Mesenchymal stem cell (in vitro differentiated cells and primary cell): Measurements from ENCODE around the gene EBP.
A peak's percentile ranks its signal among the peaks of the same experiment; 100 is the strongest.

Experiments used
- DNase-seq: peaks from one replicate; pipeline ENCODE4 v3.0.0-alpha.2; 2013
- H2AFZ ChIP-seq: one replicate; pipeline ENCODE4 v1.6.1; 2013; ENCODE audit warnings: low read depth, mild to moderate bottlenecking, control low read depth, inconsistent platforms, low read length, moderate library complexity
- H2AK5ac ChIP-seq: 2 replicates; pipeline ENCODE4 v1.6.1; 2013; ENCODE audit warnings: low read length, moderate library complexity, mild to moderate bottlenecking, inconsistent platforms; ENCODE audit not compliant: severe bottlenecking
- H2BK120ac ChIP-seq: one replicate; pipeline ENCODE4 v1.6.1; 2013; ENCODE audit warnings: low read depth, mild to moderate bottlenecking, inconsistent platforms, low read length, moderate library complexity
- H2BK12ac ChIP-seq, 2 experiments: one replicate each; pipeline ENCODE4 v1.6.1; 2013; ENCODE audit warnings: inconsistent platforms in 2 of 2, low read length in 2 of 2, mild to moderate bottlenecking in 2 of 2, moderate library complexity in 2 of 2, control low read depth in 1 of 2
- H2BK15ac ChIP-seq: one replicate; pipeline ENCODE4 v1.6.1; 2013; ENCODE audit warnings: mild to moderate bottlenecking, low read depth, inconsistent platforms; ENCODE audit not compliant: poor library complexity, severe bottlenecking
- H2BK5ac ChIP-seq: 2 replicates; pipeline ENCODE4 v1.6.1; 2013; ENCODE audit warnings: low read depth, mild to moderate bottlenecking, low read length, control low read depth, inconsistent platforms; ENCODE audit not compliant: poor library complexity, severe bottlenecking
- H3K14ac ChIP-seq, 2 experiments: one replicate each; pipeline ENCODE4 v1.6.1; 2013; ENCODE audit warnings: inconsistent platforms in 2 of 2, low read length in 2 of 2, control low read depth in 1 of 2, mild to moderate bottlenecking in 1 of 2, moderate library complexity in 1 of 2
- H3K18ac ChIP-seq, 2 experiments: one replicate each; pipeline ENCODE4 v1.6.1; 2013; ENCODE audit warnings: inconsistent platforms in 2 of 2, low read length in 2 of 2, control low read depth in 1 of 2, low read depth in 1 of 2, mild to moderate bottlenecking in 1 of 2
- H3K23ac ChIP-seq, 2 experiments: one replicate each; pipeline ENCODE4 v1.6.1; 2013; ENCODE audit warnings: inconsistent platforms in 2 of 2, low read length in 2 of 2, mild to moderate bottlenecking in 2 of 2, moderate library complexity in 2 of 2, control low read depth in 1 of 2
- H3K27ac ChIP-seq: 2 replicates; pipeline ENCODE4 v1.5.1; 2013; ENCODE audit warnings: mild to moderate bottlenecking, moderate library complexity, low read length, control low read depth, inconsistent platforms; ENCODE audit not compliant: poor library complexity, severe bottlenecking
- H3K27me3 ChIP-seq, 2 experiments: 2 replicates each; pipeline versions ENCODE4 v1.6.1 to v1.7.0; 2013; ENCODE audit warnings: low read length in 2 of 2, mild to moderate bottlenecking in 2 of 2, moderate library complexity in 2 of 2, control low read depth in 1 of 2, inconsistent platforms in 1 of 2; ENCODE audit not compliant: control insufficient read depth in 1 of 2, insufficient read depth in 1 of 2
- H3K36me3 ChIP-seq, 2 experiments: 2 replicates each; pipeline versions ENCODE4 v1.6.1 to v1.7.0; 2013; ENCODE audit warnings: low read length in 2 of 2, control low read depth in 1 of 2, inconsistent platforms in 1 of 2, low read depth in 1 of 2, mild to moderate bottlenecking in 1 of 2; ENCODE audit not compliant: insufficient read depth in 2 of 2, control insufficient read depth in 1 of 2
- H3K4ac ChIP-seq, 2 experiments: one replicate each; pipeline ENCODE4 v1.6.1; 2013; ENCODE audit warnings: inconsistent platforms in 2 of 2, low read length in 2 of 2, mild to moderate bottlenecking in 2 of 2, moderate library complexity in 2 of 2, control low read depth in 1 of 2, low read depth in 1 of 2
- H3K4me1 ChIP-seq: 2 replicates; pipeline ENCODE4 v1.6.1; 2013; ENCODE audit warnings: low read depth, low read length, control low read depth; ENCODE audit not compliant: control insufficient read depth, insufficient read depth
- H3K4me2 ChIP-seq: 2 replicates; pipeline ENCODE4 v1.6.1; 2013; ENCODE audit warnings: low read length, mild to moderate bottlenecking, inconsistent platforms; ENCODE audit not compliant: poor library complexity, severe bottlenecking
- H3K4me3 ChIP-seq, 2 experiments: 2 replicates each; pipeline versions ENCODE4 v1.5.1 to v1.7.0; 2013; ENCODE audit warnings: low read length in 2 of 2, mild to moderate bottlenecking in 2 of 2, control low read depth in 1 of 2, low read depth in 1 of 2; ENCODE audit not compliant: insufficient read depth in 1 of 2
- H3K79me1 ChIP-seq: replicated peaks from 2 replicates; pipeline ENCODE4 v1.6.1; 2013; ENCODE audit warnings: mild to moderate bottlenecking, control low read depth, low read length, inconsistent platforms; ENCODE audit not compliant: poor library complexity, severe bottlenecking
- H3K9ac ChIP-seq: 2 replicates; pipeline ENCODE4 v1.7.0; 2013; ENCODE audit warnings: mild to moderate bottlenecking, low read length, moderate library complexity
- H3K9me3 ChIP-seq: 2 replicates; pipeline ENCODE4 v1.7.0; 2013; ENCODE audit warnings: mild to moderate bottlenecking, low read length; ENCODE audit not compliant: control insufficient read depth
- H4K8ac ChIP-seq: one replicate; pipeline ENCODE4 v1.6.1; 2013; ENCODE audit warnings: inconsistent platforms, mild to moderate bottlenecking, low read length, moderate library complexity
- H4K91ac ChIP-seq: one replicate; pipeline ENCODE4 v1.6.1; 2013; ENCODE audit warnings: mild to moderate bottlenecking, low read length, inconsistent platforms
- WGBS: methylation state at CpG from one replicate; pipeline ENCODE4 v1.1.7; 2013; ENCODE audit warnings: mixed read lengths; 5-methylcytosine and 5-hydroxymethylcytosine counted together

Gene EBP

GRCh38 chrX:48512371-48512935, 9.2 kb upstream of the EBP start:
- H3K4me1 ChIP-seq, result peaks cover 10% of the 10 kb centered on the region
- no peak overlapping the region for H2AFZ ChIP-seq
- H2BK12ac ChIP-seq, result no peak overlapping the region
- H3K79me1 ChIP-seq, result peaks cover 4% of the 10 kb centered on the region
- no peak overlapping the region for H3K14ac ChIP-seq
- no peak overlapping the region for H3K18ac ChIP-seq
- DNase-seq, result no peak
- H2BK120ac ChIP-seq, result no peak overlapping the region
- H2BK5ac ChIP-seq, result no peak overlapping the region
- no peak overlapping the region for H3K23ac ChIP-seq
- H4K8ac ChIP-seq, result no peak overlapping the region
- H2BK15ac ChIP-seq, result no peak overlapping the region
- no peaks in the 10 kb centered on the region for H3K27me3 ChIP-seq
- no peak overlapping the region for H3K27ac ChIP-seq
- peaks cover 22 to 40% of the 10 kb centered on the region in 2 experiments for H3K36me3 ChIP-seq
- WGBS, result 94% methylated on average over 7 of the region's 20 CpGs
- no peaks in the 10 kb centered on the region for H3K9me3 ChIP-seq
- peak overlapping the region; percentile 50 for H4K91ac ChIP-seq
- H3K4me2 ChIP-seq, result no peak overlapping the region
- no peak overlapping the region for H2AK5ac ChIP-seq
- no peak overlapping the region for H3K4me3 ChIP-seq
- no peak overlapping the region for H3K4ac ChIP-seq
- no peak overlapping the region for H3K9ac ChIP-seq

GRCh38 chrX:48513670-48514069, 7.9 kb upstream of the EBP start:
- H3K4me3 ChIP-seq, result no peak overlapping the region
- H2BK5ac ChIP-seq, result no peak overlapping the region
- H3K4me1 ChIP-seq, result peaks cover 10% of the 10 kb centered on the region
- no peak overlapping the region for H2BK120ac ChIP-seq
- H3K4me2 ChIP-seq, result no peak overlapping the region
- H4K91ac ChIP-seq, result no peak overlapping the region
- no peak overlapping the region for H2AK5ac ChIP-seq
- no peak overlapping the region for H3K9ac ChIP-seq
- peaks cover 22 to 40% of the 10 kb centered on the region in 2 experiments for H3K36me3 ChIP-seq
- H3K9me3 ChIP-seq, result no peaks in the 10 kb centered on the region
- no peak overlapping the region for H3K14ac ChIP-seq
- H2AFZ ChIP-seq, result no peak overlapping the region
- 77% methylated on average over 4 of the region's 4 CpGs for WGBS
- H2BK15ac ChIP-seq, result no peak overlapping the region
- DNase-seq, result no peak
- H3K4ac ChIP-seq, result no peak overlapping the region
- H3K18ac ChIP-seq, result no peak overlapping the region
- no peaks in the 10 kb centered on the region for H3K27me3 ChIP-seq
- no peak overlapping the region for H3K23ac ChIP-seq
- peaks cover 4% of the 10 kb centered on the region for H3K79me1 ChIP-seq
- H4K8ac ChIP-seq, result no peak overlapping the region
- H2BK12ac ChIP-seq, result no peak overlapping the region
- no peak overlapping the region for H3K27ac ChIP-seq

GRCh38 chrX:48514126-48514806, 7.3 kb upstream of the EBP start:
- Histone ChIP-seq H3K4me3 (no peak overlapping the region), H3K79me1 (peaks cover 4% of the 10 kb centered on the region), H3K14ac (no peak overlapping the region), H2BK15ac (no peak overlapping the region), H3K18ac (no peak overlapping the region), H2AK5ac (no peak overlapping the region), H2BK12ac (no peak overlapping the region), H3K4ac (no peak overlapping the region), H3K36me3 (peaks cover 22 to 40% of the 10 kb centered on the region in 2 experiments), H2BK120ac (no peak overlapping the region), H3K9me3 (no peaks in the 10 kb centered on the region), H3K27ac (no peak overlapping the region), H2AFZ (no peak overlapping the region), H4K91ac (no peak overlapping the region), H3K23ac (no peak overlapping the region), H4K8ac (no peak overlapping the region), H3K27me3 (no peaks in the 10 kb centered on the region), H3K4me2 (no peak overlapping the region), H3K4me1 (peaks cover 10% of the 10 kb centered on the region), H2BK5ac (no peak overlapping the region), H3K9ac (no peak overlapping the region)
- DNase-seq, result no peak
- WGBS, result 97% methylated on average over 13 of the region's 16 CpGs

GRCh38 chrX:48514868-48515460, 6.6 kb upstream of the EBP start:
- Histone ChIP-seq H4K8ac (no peak overlapping the region), H3K9ac (no peak overlapping the region), H3K27ac (no peak overlapping the region), H3K36me3 (peaks cover 22 to 40% of the 10 kb centered on the region in 2 experiments), H3K4me3 (no peak overlapping the region), H3K9me3 (no peaks in the 10 kb centered on the region), H2BK5ac (no peak overlapping the region), H3K14ac (no peak overlapping the region), H2BK120ac (no peak overlapping the region), H3K4me2 (no peak overlapping the region), H3K23ac (no peak overlapping the region), H3K79me1 (peaks cover 4% of the 10 kb centered on the region), H3K18ac (no peak overlapping the region), H4K91ac (no peak overlapping the region), H2AK5ac (no peak overlapping the region), H3K4me1 (peaks cover 3% of the 10 kb centered on the region), H3K27me3 (no peaks in the 10 kb centered on the region), H2BK15ac (no peak overlapping the region), H2AFZ (no peak overlapping the region), H3K4ac (no peak overlapping the region), H2BK12ac (no peak overlapping the region)
- DNase-seq, result no peak
- WGBS, result 94% methylated on average over 9 of the region's 9 CpGs
